Measurements from ENCODE around the gene PCDH9.

PCDH9 gene

DNA sequence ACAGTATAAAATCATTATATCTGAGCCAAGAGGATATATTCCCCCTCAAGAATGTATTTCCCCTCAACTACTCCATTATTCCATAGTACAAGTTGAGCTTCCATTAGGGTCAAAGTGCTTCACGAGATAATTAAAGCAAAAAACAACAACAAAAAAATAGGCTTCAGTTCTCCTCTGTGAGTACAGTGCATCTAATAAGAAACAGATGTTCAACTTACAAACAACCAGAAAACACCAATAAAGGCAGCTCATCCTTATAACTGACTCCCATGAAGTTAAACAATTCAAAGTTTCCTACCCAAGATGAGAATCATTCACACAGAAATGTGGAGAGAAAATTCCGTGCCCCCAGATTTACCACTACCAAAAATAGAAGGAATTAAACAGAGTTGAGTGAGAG lies 854.4 kb downstream of the PCDH9 start:
- H3K4me3 ChIP-seq (ENCODE audit: low read depth, low read length) = no peak overlapping the region
- no peaks in the 10 kb centered on the region for H3K9me3 ChIP-seq (ENCODE audit: control insufficient read depth, insufficient read depth, low read length)
- no peaks in the 10 kb centered on the region for H3K27me3 ChIP-seq (ENCODE audit: control insufficient read depth, insufficient read depth, low read length)
- H3K27ac ChIP-seq (ENCODE audit: low read depth, low read length) = no peak overlapping the region
- H3K4me1 ChIP-seq (ENCODE audit: control insufficient read depth, insufficient read depth, low read length) = peaks cover 15% of the 10 kb centered on the region
- no peaks in the 10 kb centered on the region for H3K36me3 ChIP-seq (ENCODE audit: control insufficient read depth, insufficient read depth, low read length)
- H3K9ac ChIP-seq (ENCODE audit: low read depth, low read length) = no peak overlapping the region

DNA sequence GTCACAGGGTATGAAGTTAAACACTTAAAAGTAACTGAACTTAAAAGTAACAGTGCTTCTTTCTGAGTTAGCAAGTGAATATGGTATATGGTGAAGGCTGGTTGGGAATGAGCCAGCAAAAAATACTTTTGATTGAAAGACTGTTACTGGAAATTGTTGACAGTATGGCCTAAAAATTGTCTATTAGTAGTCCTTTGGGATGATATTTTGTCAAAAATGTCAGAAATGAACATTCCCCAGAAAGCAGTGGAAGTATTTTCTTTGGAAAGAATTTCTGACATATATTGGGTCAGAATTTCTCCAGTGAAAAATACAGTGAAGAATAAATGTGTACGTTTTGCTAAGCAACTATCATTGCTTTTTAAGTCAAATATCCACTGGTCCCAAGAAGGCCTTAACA lies 860.5 kb downstream of the PCDH9 start:
- no peaks in the 10 kb centered on the region for H3K27me3 ChIP-seq (ENCODE audit: control insufficient read depth, insufficient read depth, low read length)
- H3K27ac ChIP-seq (ENCODE audit: low read depth, low read length) = peak overlapping the region; percentile 4

DNA sequence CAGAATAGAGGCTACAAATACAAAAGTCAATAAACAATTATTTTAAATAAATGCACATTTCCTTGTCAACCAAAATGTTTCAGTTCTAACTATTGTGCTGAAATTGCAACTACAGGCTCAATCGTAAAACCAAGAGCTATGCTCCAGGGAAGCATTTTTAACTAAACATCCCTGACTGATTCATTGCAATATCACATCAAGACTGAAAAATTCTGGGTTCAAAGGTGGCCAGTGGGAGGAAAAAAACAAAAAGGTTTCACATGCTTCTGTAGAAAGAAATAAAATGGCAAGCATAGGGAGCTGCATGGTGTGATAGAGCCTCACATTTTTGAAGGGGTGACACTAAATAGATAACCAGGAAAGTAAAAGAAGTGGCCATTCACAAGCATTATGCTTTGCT lies 862.8 kb downstream of the PCDH9 start:
- peaks cover 12% of the 10 kb centered on the region for H3K9me3 ChIP-seq (ENCODE audit: control insufficient read depth, insufficient read depth, low read length)
- H3K27me3 ChIP-seq (ENCODE audit: control insufficient read depth, insufficient read depth, low read length) = no peaks in the 10 kb centered on the region
- no peak overlapping the region for H3K4me3 ChIP-seq (ENCODE audit: low read depth, low read length)
- no peak overlapping the region for H3K9ac ChIP-seq (ENCODE audit: low read depth, low read length)
- H3K27ac ChIP-seq (ENCODE audit: low read depth, low read length) = no peak overlapping the region
- H3K4me1 ChIP-seq (ENCODE audit: control insufficient read depth, insufficient read depth, low read length) = peaks cover 23% of the 10 kb centered on the region
- H3K36me3 ChIP-seq (ENCODE audit: control insufficient read depth, insufficient read depth, low read length) = 0 out of 2 replicates have a peak, but pooled peaks cover 2% of the 10 kb centered on the region

More for the DNA sequence above, 860.5 kb downstream of the PCDH9 start:
- Histone ChIP-seq H3K36me3 (ENCODE audit: control insufficient read depth, insufficient read depth, low read length) (0 out of 2 replicates have a peak, but pooled peaks cover 2% of the 10 kb centered on the region), H3K4me3 (ENCODE audit: low read depth, low read length) (no peak overlapping the region), H3K9me3 (ENCODE audit: control insufficient read depth, insufficient read depth, low read length) (peaks cover 12% of the 10 kb centered on the region), H3K9ac (ENCODE audit: low read depth, low read length) (no peak overlapping the region), H3K4me1 (ENCODE audit: control insufficient read depth, insufficient read depth, low read length) (peaks cover 23% of the 10 kb centered on the region)

DNA sequence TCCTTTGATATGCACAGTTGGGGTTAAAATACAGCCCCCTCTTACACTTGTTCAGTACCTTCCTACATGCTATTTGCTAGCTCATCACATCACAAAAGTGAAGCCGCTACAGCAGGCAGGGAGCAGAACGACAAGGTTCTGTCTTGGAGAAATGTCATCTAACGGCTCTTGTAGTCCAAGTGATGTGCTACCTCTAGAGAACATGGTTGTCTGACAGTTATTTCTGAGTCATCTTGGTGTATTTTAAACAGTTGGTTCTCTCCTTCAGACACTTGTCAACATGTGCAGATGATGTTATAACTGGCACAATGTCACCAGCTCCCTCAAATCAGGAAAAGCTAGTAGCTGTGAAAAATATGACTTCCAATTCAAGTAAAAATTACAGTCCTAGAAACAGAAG lies 865.0 kb downstream of the PCDH9 start:
- Histone ChIP-seq H3K9ac (ENCODE audit: low read depth, low read length) (no peak overlapping the region), H3K4me1 (ENCODE audit: control insufficient read depth, insufficient read depth, low read length) (peaks cover 6% of the 10 kb centered on the region), H3K9me3 (ENCODE audit: control insufficient read depth, insufficient read depth, low read length) (peaks cover 12% of the 10 kb centered on the region), H3K4me3 (ENCODE audit: low read depth, low read length) (no peak overlapping the region), H3K27ac (ENCODE audit: low read depth, low read length) (no peak overlapping the region), H3K36me3 (ENCODE audit: control insufficient read depth, insufficient read depth, low read length) (0 out of 2 replicates have a peak, but pooled peaks cover 2% of the 10 kb centered on the region), H3K27me3 (ENCODE audit: control insufficient read depth, insufficient read depth, low read length) (no peaks in the 10 kb centered on the region)

DNA sequence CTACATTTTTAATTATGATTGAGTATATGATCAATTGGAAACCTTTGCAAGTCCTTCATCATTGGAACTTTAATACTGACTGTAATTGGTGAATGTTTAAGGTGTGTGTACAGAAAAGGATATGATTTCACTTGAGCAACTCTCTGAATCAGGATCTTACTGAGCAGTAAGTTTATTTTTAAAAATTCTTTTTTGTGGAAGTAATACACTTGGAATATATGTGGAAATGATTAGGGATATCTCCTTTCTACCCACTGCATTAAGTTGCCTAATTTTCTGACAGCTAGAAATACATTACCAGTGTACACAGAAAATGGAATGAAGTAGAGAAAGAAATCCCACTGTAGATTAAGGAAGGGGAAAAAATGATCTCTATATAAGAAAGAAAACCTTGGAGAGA lies 865.8 kb downstream of the PCDH9 start:
- H3K4me1 ChIP-seq (ENCODE audit: control insufficient read depth, insufficient read depth, low read length) = no peaks in the 10 kb centered on the region
- H3K27ac ChIP-seq (ENCODE audit: low read depth, low read length) = no peak overlapping the region
- H3K36me3 ChIP-seq (ENCODE audit: control insufficient read depth, insufficient read depth, low read length) = 0 out of 2 replicates have a peak, but pooled peaks cover 2% of the 10 kb centered on the region
- H3K27me3 ChIP-seq (ENCODE audit: control insufficient read depth, insufficient read depth, low read length) = no peaks in the 10 kb centered on the region
- peaks cover 12% of the 10 kb centered on the region for H3K9me3 ChIP-seq (ENCODE audit: control insufficient read depth, insufficient read depth, low read length)
- no peak overlapping the region for H3K9ac ChIP-seq (ENCODE audit: low read depth, low read length)
- H3K4me3 ChIP-seq (ENCODE audit: low read depth, low read length) = no peak overlapping the region

DNA sequence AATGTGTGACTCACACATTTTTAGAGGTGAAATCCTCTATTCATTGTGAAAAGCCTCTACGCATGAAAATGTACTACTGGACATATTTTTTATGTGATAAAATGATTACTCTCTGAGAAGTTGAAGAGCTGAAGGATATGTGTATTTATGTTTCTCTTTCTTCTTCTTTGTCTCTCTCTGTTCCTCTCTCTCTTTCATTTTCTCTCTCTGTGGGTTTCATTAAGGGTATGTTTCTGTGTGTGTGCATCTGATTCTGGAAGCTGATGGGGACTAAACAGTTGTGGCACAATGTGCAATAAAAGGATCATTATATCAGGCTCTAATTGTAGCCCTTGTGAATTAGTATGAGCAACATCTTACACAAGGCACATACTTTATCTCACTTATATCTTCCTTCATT lies 867.7 kb downstream of the PCDH9 start:
- Histone ChIP-seq H3K4me1 (ENCODE audit: control insufficient read depth, insufficient read depth, low read length) (no peaks in the 10 kb centered on the region), H3K4me3 (ENCODE audit: low read depth, low read length) (no peak overlapping the region), H3K36me3 (ENCODE audit: control insufficient read depth, insufficient read depth, low read length) (no peaks in the 10 kb centered on the region), H3K9ac (ENCODE audit: low read depth, low read length) (no peak overlapping the region), H3K27ac (ENCODE audit: low read depth, low read length) (no peak overlapping the region), H3K27me3 (ENCODE audit: control insufficient read depth, insufficient read depth, low read length) (no peaks in the 10 kb centered on the region), H3K9me3 (ENCODE audit: control insufficient read depth, insufficient read depth, low read length) (no peaks in the 10 kb centered on the region)

DNA sequence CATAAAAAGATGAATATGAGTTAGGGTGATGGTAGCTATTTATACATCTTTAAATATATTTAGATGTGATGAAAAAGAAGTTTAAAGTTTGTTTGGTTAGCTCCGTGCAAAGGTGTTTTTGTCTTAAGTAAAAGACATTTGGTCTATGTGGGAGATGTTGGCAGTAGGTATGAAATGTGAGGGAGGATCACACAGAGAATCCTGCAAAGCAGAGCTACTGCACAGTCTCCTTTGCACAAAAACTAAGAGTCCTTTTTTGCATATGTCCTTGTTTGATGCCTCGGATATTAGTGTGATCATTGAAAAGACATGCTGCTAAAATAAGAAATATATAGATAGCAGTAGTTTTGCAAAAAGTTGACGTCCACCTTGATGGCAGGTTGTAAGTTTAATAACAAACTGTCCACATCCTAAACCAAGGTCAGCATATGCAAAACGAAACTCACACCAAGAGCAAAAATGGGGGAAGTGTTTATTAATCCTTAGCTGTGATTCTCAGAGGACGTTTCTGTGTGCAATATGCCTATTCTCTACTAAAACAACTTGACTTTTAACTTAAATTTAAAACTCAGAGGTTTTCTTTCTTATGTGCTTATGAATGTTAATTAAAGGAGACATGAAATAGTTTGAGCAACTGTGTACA lies 870.1 kb downstream of the PCDH9 start:
- no peaks in the 10 kb centered on the region for H3K36me3 ChIP-seq (ENCODE audit: control insufficient read depth, insufficient read depth, low read length)
- no peak overlapping the region for H3K27ac ChIP-seq (ENCODE audit: low read depth, low read length)
- H3K4me3 ChIP-seq (ENCODE audit: low read depth, low read length) = no peak overlapping the region
- peaks cover 3% of the 10 kb centered on the region for H3K4me1 ChIP-seq (ENCODE audit: control insufficient read depth, insufficient read depth, low read length)
- no peak overlapping the region for H3K9ac ChIP-seq (ENCODE audit: low read depth, low read length)
- no peaks in the 10 kb centered on the region for H3K9me3 ChIP-seq (ENCODE audit: control insufficient read depth, insufficient read depth, low read length)
- no peaks in the 10 kb centered on the region for H3K27me3 ChIP-seq (ENCODE audit: control insufficient read depth, insufficient read depth, low read length)

DNA sequence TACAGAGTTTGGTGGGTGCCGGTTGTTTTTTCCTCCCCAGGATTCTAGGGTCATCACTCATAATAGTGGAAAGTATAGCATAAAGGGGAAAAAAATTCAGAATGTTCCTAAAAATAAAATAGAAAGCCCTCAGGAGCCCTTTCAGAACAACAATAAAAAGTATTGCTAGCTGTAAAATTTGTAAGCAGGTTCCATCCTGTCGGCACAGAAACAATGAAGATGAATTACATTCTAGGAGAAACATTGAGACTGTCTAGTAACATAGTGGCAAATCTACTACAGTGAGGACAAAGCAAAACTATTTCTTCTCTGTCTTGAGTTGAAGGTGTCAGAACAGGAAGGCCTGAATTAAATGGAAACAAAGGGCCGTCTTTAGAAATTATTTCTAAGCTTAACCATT lies 870.7 kb downstream of the PCDH9 start:
- Histone ChIP-seq H3K27me3 (ENCODE audit: control insufficient read depth, insufficient read depth, low read length) (no peaks in the 10 kb centered on the region), H3K9ac (ENCODE audit: low read depth, low read length) (no peak overlapping the region), H3K4me1 (ENCODE audit: control insufficient read depth, insufficient read depth, low read length) (peaks cover 9% of the 10 kb centered on the region), H3K9me3 (ENCODE audit: control insufficient read depth, insufficient read depth, low read length) (no peaks in the 10 kb centered on the region), H3K4me3 (ENCODE audit: low read depth, low read length) (no peak overlapping the region), H3K36me3 (ENCODE audit: control insufficient read depth, insufficient read depth, low read length) (no peaks in the 10 kb centered on the region), H3K27ac (ENCODE audit: low read depth, low read length) (no peak overlapping the region)

DNA sequence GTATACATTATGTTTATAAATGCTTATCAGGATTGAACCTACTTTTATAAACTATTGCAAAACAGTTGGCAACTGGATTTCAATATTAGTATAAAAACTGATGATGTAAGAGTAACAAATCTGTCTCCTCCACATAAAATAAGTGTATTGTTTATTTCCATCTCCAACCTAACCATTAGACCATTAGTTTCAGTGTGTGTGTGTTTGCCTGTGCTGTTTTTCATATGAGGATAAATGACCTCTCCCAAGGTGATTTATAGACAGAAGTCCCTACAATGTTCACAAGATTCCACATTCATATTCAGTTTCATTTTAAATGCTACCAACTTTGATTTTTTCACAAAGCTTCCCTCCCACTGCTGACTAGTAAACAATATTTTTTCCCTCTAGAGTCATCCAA lies 871.6 kb downstream of the PCDH9 start:
- Histone ChIP-seq H3K36me3 (ENCODE audit: control insufficient read depth, insufficient read depth, low read length) (no peaks in the 10 kb centered on the region), H3K9ac (ENCODE audit: low read depth, low read length) (no peak overlapping the region), H3K4me3 (ENCODE audit: low read depth, low read length) (no peak overlapping the region), H3K4me1 (ENCODE audit: control insufficient read depth, insufficient read depth, low read length) (peaks cover 9% of the 10 kb centered on the region), H3K27ac (ENCODE audit: low read depth, low read length) (no peak overlapping the region), H3K9me3 (ENCODE audit: control insufficient read depth, insufficient read depth, low read length) (no peaks in the 10 kb centered on the region), H3K27me3 (ENCODE audit: control insufficient read depth, insufficient read depth, low read length) (no peaks in the 10 kb centered on the region)

DNA sequence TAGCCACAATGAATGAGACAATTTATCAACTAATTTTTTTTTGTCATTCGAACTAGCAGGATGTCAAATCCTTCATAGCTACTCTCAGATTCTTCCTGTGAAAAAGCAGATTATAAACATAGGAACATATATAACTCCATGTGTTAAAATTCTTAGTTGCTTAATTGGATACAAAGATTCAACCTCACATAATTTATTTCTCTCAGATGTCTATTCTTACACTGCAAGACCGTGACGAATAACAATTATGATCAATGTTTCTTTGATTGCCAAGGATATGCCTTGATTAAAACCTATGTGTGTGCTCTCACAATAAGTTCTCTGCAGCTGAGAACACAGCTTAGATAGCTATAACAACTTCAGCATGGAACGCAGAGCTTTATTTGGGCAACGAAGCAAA lies 872.7 kb downstream of the PCDH9 start:
- Histone ChIP-seq H3K4me3 (ENCODE audit: low read depth, low read length) (no peak overlapping the region), H3K27ac (ENCODE audit: low read depth, low read length) (no peak overlapping the region), H3K27me3 (ENCODE audit: control insufficient read depth, insufficient read depth, low read length) (no peaks in the 10 kb centered on the region), H3K9ac (ENCODE audit: low read depth, low read length) (no peak overlapping the region), H3K36me3 (ENCODE audit: control insufficient read depth, insufficient read depth, low read length) (no peaks in the 10 kb centered on the region), H3K4me1 (ENCODE audit: control insufficient read depth, insufficient read depth, low read length) (peaks cover 9% of the 10 kb centered on the region), H3K9me3 (ENCODE audit: control insufficient read depth, insufficient read depth, low read length) (no peaks in the 10 kb centered on the region)

DNA sequence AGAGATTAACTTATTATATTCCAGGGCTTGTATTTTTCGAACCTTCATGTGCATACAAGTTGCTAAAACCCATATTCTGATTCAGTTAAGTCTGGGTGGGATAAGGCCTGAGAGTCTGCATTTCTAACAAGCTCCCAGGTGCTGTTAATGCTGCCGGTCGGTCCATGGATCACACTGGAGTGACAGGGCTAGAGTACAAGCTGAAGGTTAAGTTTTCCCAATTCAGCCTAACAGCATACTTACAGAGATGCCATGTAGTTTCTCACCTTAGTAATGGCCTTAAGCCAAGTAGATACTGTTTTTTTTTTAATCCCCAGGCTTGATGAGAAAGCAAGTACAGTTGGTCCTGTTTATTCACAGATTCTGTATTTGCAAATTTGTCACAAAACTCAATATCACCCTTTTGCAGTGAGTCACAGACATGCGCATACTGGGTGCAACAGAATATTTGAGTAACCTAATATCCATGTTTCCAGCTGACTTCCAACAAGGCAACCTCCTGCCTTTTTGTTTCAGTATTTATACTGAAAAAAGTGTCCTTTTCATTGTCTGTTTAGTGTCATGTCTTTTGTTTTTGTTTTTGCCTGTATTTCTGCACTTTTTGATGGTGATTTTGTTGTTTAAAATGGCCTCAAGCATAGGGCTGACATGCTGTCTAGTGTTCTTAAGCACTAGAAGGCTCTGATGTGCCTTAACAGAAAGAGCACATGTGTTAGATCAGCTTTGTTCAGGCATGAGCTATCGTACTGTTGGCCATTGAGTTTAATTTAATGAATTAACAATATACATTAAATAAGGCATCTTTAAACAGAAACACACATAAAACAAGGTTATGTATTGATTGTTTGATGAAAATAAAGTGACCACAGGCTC lies 875.0 kb downstream of the PCDH9 start:
- peaks cover 9% of the 10 kb centered on the region for H3K4me1 ChIP-seq (ENCODE audit: control insufficient read depth, insufficient read depth, low read length)
- no peak overlapping the region for H3K9ac ChIP-seq (ENCODE audit: low read depth, low read length)
- H3K27me3 ChIP-seq (ENCODE audit: control insufficient read depth, insufficient read depth, low read length) = no peaks in the 10 kb centered on the region
- no peak overlapping the region for H3K4me3 ChIP-seq (ENCODE audit: low read depth, low read length)
- no peak overlapping the region for H3K27ac ChIP-seq (ENCODE audit: low read depth, low read length)
- no peaks in the 10 kb centered on the region for H3K36me3 ChIP-seq (ENCODE audit: control insufficient read depth, insufficient read depth, low read length)
- no peaks in the 10 kb centered on the region for H3K9me3 ChIP-seq (ENCODE audit: control insufficient read depth, insufficient read depth, low read length)
